Activated naive CD8-positive, alpha-beta T cell (primary cell): ENCODE results near the gene TRAPPC6A.
"Not testable (repeated sequence)": the region's sequence is repeated elsewhere in the genome, so short reads cannot be mapped to it uniquely, and the experiment has no call there.

Experiments
- H3K27ac Mint-ChIP-seq: one replicate; pipeline ENCODE4 v1.8.0; 2021; ENCODE audit warnings: mixed read lengths
- H3K27me3 Mint-ChIP-seq: one replicate; pipeline ENCODE4 v1.8.0; 2021; ENCODE audit warnings: mixed read lengths
- H3K36me3 Mint-ChIP-seq: one replicate; pipeline ENCODE4 v1.8.0; 2021; ENCODE audit warnings: mixed read lengths
- H3K4me1 Mint-ChIP-seq: one replicate; pipeline ENCODE4 v1.8.0; 2021; ENCODE audit warnings: low read depth, mixed read lengths
- H3K4me3 Mint-ChIP-seq: one replicate; pipeline ENCODE4 v1.8.0; 2021; ENCODE audit warnings: mild to moderate bottlenecking, mixed read lengths
- H3K9me3 Mint-ChIP-seq: one replicate; pipeline ENCODE4 v1.8.0; 2021; ENCODE audit warnings: low read depth, mixed read lengths

Gene TRAPPC6A

GRCh38 chr19:45123440-45123850 is 54.6 kb downstream of the TRAPPC6A start:
- H3K9me3 Mint-ChIP-seq: no peaks in the 10 kb centered on the region
- no peak overlapping the region for H3K27ac Mint-ChIP-seq
- H3K27me3 Mint-ChIP-seq: no peaks in the 10 kb centered on the region
- no peak overlapping the region for H3K4me3 Mint-ChIP-seq
- peaks cover 42% of the 10 kb centered on the region for H3K4me1 Mint-ChIP-seq
- H3K36me3 Mint-ChIP-seq: no peaks in the 10 kb centered on the region

- no peaks in the 10 kb centered on the region for H3K27me3 Mint-ChIP-seq
- H3K4me3 Mint-ChIP-seq: no peak overlapping the region
- H3K4me1 Mint-ChIP-seq: peaks cover 49% of the 10 kb centered on the region
- H3K27ac Mint-ChIP-seq: no peak overlapping the region
- no peaks in the 10 kb centered on the region for H3K9me3 Mint-ChIP-seq
- H3K36me3 Mint-ChIP-seq: no peaks in the 10 kb centered on the region
These were observed 55.2 kb downstream of the TRAPPC6A start for GRCh38 chr19:45122832-45123231.

GRCh38 chr19:45121827-45122345 is 56.2 kb downstream of the TRAPPC6A start:
- no peak overlapping the region for H3K27ac Mint-ChIP-seq
- H3K4me3 Mint-ChIP-seq: no peak overlapping the region
- no peaks in the 10 kb centered on the region for H3K36me3 Mint-ChIP-seq
- no peaks in the 10 kb centered on the region for H3K9me3 Mint-ChIP-seq
- H3K27me3 Mint-ChIP-seq: no peaks in the 10 kb centered on the region
- peaks cover 57% of the 10 kb centered on the region for H3K4me1 Mint-ChIP-seq

DNA sequence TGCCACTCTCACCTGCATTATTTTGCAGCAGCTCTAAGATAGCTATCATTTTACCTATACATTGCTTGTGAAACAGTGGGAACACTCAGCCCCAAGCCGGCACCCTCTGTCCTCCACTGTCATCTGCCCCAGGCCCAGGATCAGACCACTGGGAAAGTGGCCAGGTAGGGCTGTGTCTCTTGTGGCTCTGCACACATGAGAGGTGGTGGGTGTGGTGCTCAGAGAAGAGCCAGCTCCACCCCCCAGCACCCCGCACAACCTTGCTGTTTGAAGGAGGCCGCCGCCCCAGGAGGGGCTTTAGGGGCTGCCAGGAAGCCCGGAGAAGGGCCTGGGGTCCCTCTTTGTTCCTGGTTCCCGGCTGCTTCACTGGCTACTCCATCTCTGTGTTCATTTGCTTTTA is 58.5 kb downstream of the TRAPPC6A start:
- no peaks in the 10 kb centered on the region for H3K27me3 Mint-ChIP-seq
- peak overlapping the region; percentile 27 for H3K4me3 Mint-ChIP-seq
- peaks cover 70% of the 10 kb centered on the region for H3K4me1 Mint-ChIP-seq
- H3K27ac Mint-ChIP-seq: no peak overlapping the region
- no peaks in the 10 kb centered on the region for H3K36me3 Mint-ChIP-seq
- H3K9me3 Mint-ChIP-seq: no peaks in the 10 kb centered on the region

- not testable (repeated sequence) for H3K27me3 Mint-ChIP-seq, H3K27ac Mint-ChIP-seq, H3K36me3 Mint-ChIP-seq, H3K9me3 Mint-ChIP-seq
- peaks cover 70% of the 10 kb centered on the region for H3K4me1 Mint-ChIP-seq
- peak overlapping the region; percentile 58 for H3K4me3 Mint-ChIP-seq
These were observed 59.3 kb downstream of the TRAPPC6A start for GRCh38 chr19:45118591-45119355.

GRCh38 chr19:45118106-45118505 is 59.9 kb downstream of the TRAPPC6A start:
- Mint-ChIP-seq H3K4me1 (peaks cover 71% of the 10 kb centered on the region), H3K36me3 (no peaks in the 10 kb centered on the region), H3K27ac (no peak overlapping the region), H3K4me3 (no peak overlapping the region), H3K27me3 (no peaks in the 10 kb centered on the region), H3K9me3 (no peaks in the 10 kb centered on the region)

DNA sequence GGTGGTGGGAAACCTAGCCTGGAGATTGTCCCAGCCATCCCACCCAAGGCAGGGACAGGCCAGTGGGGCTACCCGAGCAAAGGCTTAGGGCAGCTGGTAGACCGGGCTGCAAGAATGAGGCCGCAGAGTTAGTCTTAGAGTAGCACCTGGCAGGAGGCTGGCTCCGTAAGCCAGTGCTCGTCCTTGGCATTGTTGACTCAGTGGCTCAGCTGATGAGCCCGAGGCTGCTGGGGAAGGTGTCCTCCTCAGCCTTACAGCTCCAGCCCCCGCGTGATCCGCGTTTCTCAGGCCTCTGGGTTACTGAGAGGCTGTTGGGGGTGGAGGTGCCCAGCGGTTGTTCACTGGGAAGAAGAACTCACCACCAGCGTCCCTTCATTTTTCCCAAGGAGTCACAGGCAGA is 60.4 kb downstream of the TRAPPC6A start:
- Mint-ChIP-seq H3K36me3 (no peaks in the 10 kb centered on the region), H3K9me3 (no peaks in the 10 kb centered on the region), H3K4me3 (no peak overlapping the region), H3K4me1 (peaks cover 71% of the 10 kb centered on the region), H3K27ac (no peak overlapping the region), H3K27me3 (no peaks in the 10 kb centered on the region)

- Mint-ChIP-seq H3K36me3 (no peaks in the 10 kb centered on the region), H3K4me3 (peak overlapping the region; percentile 65), H3K4me1 (peaks cover 68% of the 10 kb centered on the region), H3K27me3 (no peaks in the 10 kb centered on the region), H3K27ac (no peak overlapping the region), H3K9me3 (no peaks in the 10 kb centered on the region)
These were observed 60.9 kb downstream of the TRAPPC6A start for GRCh38 chr19:45117167-45117594.

GRCh38 chr19:45115809-45116615 is 62.0 kb downstream of the TRAPPC6A start:
- H3K4me3 Mint-ChIP-seq: no peak overlapping the region
- no peak overlapping the region for H3K27ac Mint-ChIP-seq
- no peaks in the 10 kb centered on the region for H3K27me3 Mint-ChIP-seq
- H3K9me3 Mint-ChIP-seq: no peaks in the 10 kb centered on the region
- peaks cover 64% of the 10 kb centered on the region for H3K4me1 Mint-ChIP-seq
- H3K36me3 Mint-ChIP-seq: no peaks in the 10 kb centered on the region

- H3K36me3 Mint-ChIP-seq: no peaks in the 10 kb centered on the region
- H3K4me3 Mint-ChIP-seq: no peak overlapping the region
- H3K4me1 Mint-ChIP-seq: peaks cover 59% of the 10 kb centered on the region
- H3K27me3 Mint-ChIP-seq: no peaks in the 10 kb centered on the region
- no peak overlapping the region for H3K27ac Mint-ChIP-seq
- no peaks in the 10 kb centered on the region for H3K9me3 Mint-ChIP-seq
These were observed 63.9 kb downstream of the TRAPPC6A start for GRCh38 chr19:45114116-45114515.

GRCh38 chr19:45113628-45114027 is 64.4 kb downstream of the TRAPPC6A start:
- no peaks in the 10 kb centered on the region for H3K9me3 Mint-ChIP-seq
- peaks cover 56% of the 10 kb centered on the region for H3K4me1 Mint-ChIP-seq
- H3K4me3 Mint-ChIP-seq: no peak overlapping the region
- no peaks in the 10 kb centered on the region for H3K36me3 Mint-ChIP-seq
- H3K27ac Mint-ChIP-seq: no peak overlapping the region
- no peaks in the 10 kb centered on the region for H3K27me3 Mint-ChIP-seq
